A673 (cell line): Measurements from ENCODE around the gene FSCN2. TPM values are rescaled to one million over a fixed set of nuclear protein-coding genes. Genes with fewer than 3 reads are reported as not detected.

Experiments
- BruUV-seq: library from RNA; stranded (reverse); fragments of 400-500 nt; replicated peaks from 2 replicates; lab custom pipeline; 2021; lab: Mats Ljungman, UMichigan
- CTCF ChIA-PET: fragments of 300-600 bp; sonication (Branson Sonifier 250); formaldehyde crosslinking; loops from one replicate; lab custom pipeline; 2022; ENCODE audit warnings: antibody characterized with exemption; lab: Charles Lee
- POLR2A ChIA-PET: fragments of 300-600 bp; sonication (Branson Sonifier 250); formaldehyde crosslinking; loops from one replicate; lab custom pipeline; 2022; ENCODE audit warnings: antibody characterized with exemption; ENCODE audit not compliant: low non-redundant PET; lab: Charles Lee
- DNase-seq: peaks from one replicate; pipeline ENCODE4 v3.0.0-alpha.2; 2015; ENCODE audit warnings: low spot score
- H3K27ac ChIP-seq: fragments of 200-600 bp; sonication (generic); 2 replicates; pipeline ENCODE4 v1.5.1; 2016; ENCODE audit warnings: mixed run types, low read depth, mild to moderate bottlenecking, mixed read lengths, antibody characterized with exemption, low read length; ENCODE audit not compliant: poor library complexity, severe bottlenecking
- H3K27me3 ChIP-seq: fragments of 200-600 bp; sonication (generic); replicated peaks from 2 replicates; pipeline ENCODE4 v1.6.1; 2017; ENCODE audit warnings: mixed run types, low read depth, mild to moderate bottlenecking, mixed read lengths, antibody characterized with exemption, low read length; ENCODE audit not compliant: insufficient read depth, poor library complexity
- H3K36me3 ChIP-seq: fragments of 200-600 bp; sonication (generic); 2 replicates; pipeline ENCODE4 v1.6.1; 2016; ENCODE audit warnings: mixed run types, mild to moderate bottlenecking, mixed read lengths, antibody characterized with exemption, low read length; ENCODE audit not compliant: insufficient read depth, poor library complexity, severe bottlenecking
- H3K4me1 ChIP-seq: fragments of 200-600 bp; sonication (generic); 2 replicates; pipeline ENCODE4 v1.6.1; 2017; ENCODE audit warnings: mixed run types, mild to moderate bottlenecking, mixed read lengths, antibody characterized with exemption, low read length; ENCODE audit not compliant: insufficient read depth, poor library complexity, severe bottlenecking
- H3K4me3 ChIP-seq: fragments of 200-600 bp; sonication (generic); 2 replicates; pipeline ENCODE4 v1.5.1; 2016; ENCODE audit warnings: low read depth, mixed run types, mild to moderate bottlenecking, mixed read lengths, low read length; ENCODE audit not compliant: poor library complexity, severe bottlenecking
- H3K9me3 ChIP-seq: fragments of 200-600 bp; sonication (generic); 2 replicates; pipeline ENCODE4 v1.6.1; 2016; ENCODE audit warnings: mixed run types, low read depth, mild to moderate bottlenecking, mixed read lengths, antibody characterized with exemption, low read length; ENCODE audit not compliant: poor library complexity, severe bottlenecking
- CTCF ChIP-seq: fragments of 300-800, 200-600 bp; sonication (generic); conservative IDR thresholded peaks from 2 replicates; pipeline ENCODE4 v1.5.1; 2017; ENCODE audit warnings: low read depth, mild to moderate bottlenecking, antibody characterized with exemption, low read length, moderate library complexity, mixed read lengths
- EZH2 ChIP-seq: fragments of 200-600 bp; sonication (generic); IDR thresholded peaks from 2 replicates; pipeline ENCODE4 v1.6.1; 2017; ENCODE audit warnings: borderline replicate concordance, low read depth, mild to moderate bottlenecking, mixed read lengths, antibody characterized with exemption, low read length; ENCODE audit not compliant: poor library complexity, severe bottlenecking
- intact Hi-C: fragments of 100-400 bp; cut with micrococcal nuclease; formaldehyde crosslinking; loops from one replicate; pipeline ENCODE4 v1.10.0; 2022; ENCODE audit not compliant: unreplicated experiment
- total RNA-seq: library from RNA; stranded (reverse); gene quantifications from 2 replicates; pipeline ENCODE4 v1.2.3, GENCODE V29; 2021

The FSCN2 gene
- total RNA-seq, 1 experiment from 2014 or later: 0.26 TPM

GRCh38 chr17:81547614-81547982 lies 19.4 kb downstream of the FSCN2 start:
- no peak for TF ChIP-seq CTCF
- no peak for TF ChIP-seq EZH2
- H3K27me3 ChIP-seq: no peaks in the 10 kb centered on the region
- no peak overlapping the region for H3K27ac ChIP-seq
- POLR2A ChIA-PET: no interaction called here
- no peak overlapping the region for H3K4me3 ChIP-seq
- H3K36me3 ChIP-seq: peaks cover 54% of the 10 kb centered on the region
- CTCF ChIA-PET: no interaction called here
- H3K4me1 ChIP-seq: no peaks in the 10 kb centered on the region
- intact Hi-C loops: no loop called here
- no peak for DNase-seq
- no TSS peak for BruUV-seq
- no peaks in the 10 kb centered on the region for H3K9me3 ChIP-seq

GRCh38 chr17:81549031-81549557 lies 20.9 kb downstream of the FSCN2 start:
- TF ChIP-seq EZH2: no peak
- TF ChIP-seq CTCF: no peak
- CTCF ChIA-PET: no interaction called here
- Histone ChIP-seq H3K36me3 (peaks cover 49% of the 10 kb centered on the region), H3K27ac (no peak overlapping the region), H3K27me3 (no peaks in the 10 kb centered on the region), H3K9me3 (no peaks in the 10 kb centered on the region), H3K4me1 (peaks cover 6% of the 10 kb centered on the region), H3K4me3 (no peak overlapping the region)
- DNase-seq: no peak
- intact Hi-C loops: no loop called here
- POLR2A ChIA-PET: no interaction called here
- no TSS peak for BruUV-seq

GRCh38 chr17:81549826-81550225 lies 21.6 kb downstream of the FSCN2 start:
- Histone ChIP-seq H3K4me1 (peaks cover 10% of the 10 kb centered on the region), H3K9me3 (no peaks in the 10 kb centered on the region), H3K36me3 (peaks cover 43% of the 10 kb centered on the region), H3K4me3 (no peak overlapping the region), H3K27ac (no peak overlapping the region), H3K27me3 (no peaks in the 10 kb centered on the region)
- BruUV-seq: no TSS peak
- intact Hi-C loops: loop anchor here (5.0 kb wide), 1 partner anchor 33 kb away; no protein-coding TSS in a partner anchor
- ChIA-PET POLR2A (no interaction called here), CTCF (no interaction called here)
- TF ChIP-seq CTCF (no peak), EZH2 (no peak)
- no peak for DNase-seq
